Uterus (tissue), 4 donors: ENCODE data around the gene REL. TPM values are rescaled to one million over a fixed set of nuclear protein-coding genes. Genes with fewer than 3 reads are reported as not detected.
"Not testable (repeated sequence)": the region's sequence is repeated elsewhere in the genome, so short reads cannot be mapped to it uniquely, and the experiment has no call there.

ENCODE experiments used
- DNase-seq, 2 donors: peaks; one replicate each; pipeline ENCODE4 v3.0.0-alpha.2; 2019 to 2020
- H3K27ac ChIP-seq, 2 donors: fragments of 200-600 bp; sonication (generic); 1 replicate in 1 of 2; 2 replicates in 1 of 2; pipeline ENCODE4 v1.5.1; 2016 to 2018
- H3K27me3 ChIP-seq, 2 donors: fragments of 200-600 bp; sonication (generic); one replicate each; pipeline ENCODE4 v1.5.1; 2018 to 2019; ENCODE audit warnings: control low read depth in 1 of 2
- H3K36me3 ChIP-seq, 2 donors: fragments of 200-600 bp; sonication (generic); one replicate each; pipeline ENCODE4 v1.5.1; 2019; ENCODE audit warnings: control low read depth in 1 of 2
- H3K4me1 ChIP-seq, 2 donors: fragments of 200-600 bp; sonication (generic); one replicate each; pipeline ENCODE4 v1.5.1; 2018 to 2019; ENCODE audit warnings: control low read depth in 1 of 2
- H3K4me3 ChIP-seq, 2 donors: fragments of 200-600 bp; sonication (generic); 1 replicate in 1 of 2; 2 replicates in 1 of 2; pipeline ENCODE4 v1.5.1; 2018 to 2019; ENCODE audit warnings: mild to moderate bottlenecking in 1 of 2
- H3K9me3 ChIP-seq, 2 donors: fragments of 200-600 bp; sonication (generic); one replicate each; pipeline ENCODE4 v1.5.1; 2019; ENCODE audit warnings: control low read depth in 1 of 2
- POLR2A ChIP-seq, 2 donors: fragments of 450-650 bp; IDR thresholded peaks; one replicate each; pipeline ENCODE4 v1.6.1; 2016; ENCODE audit warnings: antibody characterized with exemption in 2 of 2, mild to moderate bottlenecking in 1 of 2, moderate library complexity in 1 of 2
- intact Hi-C: fragments of 100-400 bp; cut with DNase I; formaldehyde crosslinking; loops from one replicate; pipeline ENCODE4 v1.15.1; 2023; ENCODE audit warnings: low total_unique reads
- total RNA-seq, 4 donors: library from RNA; depleted of rRNA in 3 of 4; stranded (reverse); fragments of >200 nt in 3 of 4; gene quantifications; one replicate each; pipeline versions ENCODE4 v1.1.0 to v1.2.4, GENCODE V29; 2014 to 2023
- TF ChIP-seq, protein P1 (sequence below), 4 experiments: fragments of 200-600 bp in 2 of 4; fragments of 450-650 bp in 2 of 4; sonication (generic) in 2 of 4; IDR thresholded peaks; one replicate each; pipeline ENCODE4 v1.5.1; 2016 to 2019; ENCODE audit warnings: antibody characterized with exemption in 4 of 4, mild to moderate bottlenecking in 2 of 4, moderate library complexity in 1 of 4
- donor health status: DM: yes; HTN: yes; CAD: no.

Gene REL
- total RNA-seq, 4 donors from 2014 or later: 1.8 to 21.0 (median 12.2) TPM

DNA sequence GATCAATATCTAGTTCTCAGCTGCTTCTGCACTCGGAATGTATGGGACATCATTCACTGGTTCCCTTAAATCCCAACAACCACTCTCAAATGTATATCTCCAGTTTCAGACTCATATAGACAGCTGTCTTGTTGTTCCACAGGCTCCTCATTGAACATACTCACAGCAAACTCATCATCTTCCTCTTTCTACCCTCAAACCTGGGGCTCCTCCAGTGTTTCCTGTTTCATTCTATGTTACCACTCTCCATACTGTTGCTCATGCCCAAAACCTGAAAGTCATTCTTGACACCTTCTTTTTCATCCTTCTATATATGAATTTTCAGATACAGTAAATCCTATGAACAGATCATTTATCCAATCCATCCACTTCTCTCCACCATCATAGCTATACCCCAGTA lies 18.7 kb upstream of the REL start:
- no peaks in the 10 kb centered on the region for H3K9me3 ChIP-seq
- intact Hi-C loops: no loop called here
- no peak overlapping the region for H3K4me3 ChIP-seq

GRCh38 chr2:60865361-60865760 lies 16.0 kb upstream of the REL start:
- H3K4me1 ChIP-seq, H3K9me3 ChIP-seq, H3K36me3 ChIP-seq, H3K27ac ChIP-seq, H3K4me3 ChIP-seq, intact Hi-C loops, DNase-seq, H3K27me3 ChIP-seq: not testable (repeated sequence)

More for the DNA sequence above, 18.7 kb upstream of the REL start:
- Histone ChIP-seq H3K27ac (no peak overlapping the region), H3K36me3 (no peaks in the 10 kb centered on the region), H3K27me3 (no peaks in the 10 kb centered on the region), H3K4me1 (no peaks in the 10 kb centered on the region)
- TF ChIP-seq POLR2A (IDR thresholded peaks at IDR 0.05): no peak
- TF ChIP-seq, protein P1, sequence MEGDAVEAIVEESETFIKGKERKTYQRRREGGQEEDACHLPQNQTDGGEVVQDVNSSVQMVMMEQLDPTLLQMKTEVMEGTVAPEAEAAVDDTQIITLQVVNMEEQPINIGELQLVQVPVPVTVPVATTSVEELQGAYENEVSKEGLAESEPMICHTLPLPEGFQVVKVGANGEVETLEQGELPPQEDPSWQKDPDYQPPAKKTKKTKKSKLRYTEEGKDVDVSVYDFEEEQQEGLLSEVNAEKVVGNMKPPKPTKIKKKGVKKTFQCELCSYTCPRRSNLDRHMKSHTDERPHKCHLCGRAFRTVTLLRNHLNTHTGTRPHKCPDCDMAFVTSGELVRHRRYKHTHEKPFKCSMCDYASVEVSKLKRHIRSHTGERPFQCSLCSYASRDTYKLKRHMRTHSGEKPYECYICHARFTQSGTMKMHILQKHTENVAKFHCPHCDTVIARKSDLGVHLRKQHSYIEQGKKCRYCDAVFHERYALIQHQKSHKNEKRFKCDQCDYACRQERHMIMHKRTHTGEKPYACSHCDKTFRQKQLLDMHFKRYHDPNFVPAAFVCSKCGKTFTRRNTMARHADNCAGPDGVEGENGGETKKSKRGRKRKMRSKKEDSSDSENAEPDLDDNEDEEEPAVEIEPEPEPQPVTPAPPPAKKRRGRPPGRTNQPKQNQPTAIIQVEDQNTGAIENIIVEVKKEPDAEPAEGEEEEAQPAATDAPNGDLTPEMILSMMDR (IDR thresholded peaks at IDR 0.05): no peak
- no peak for DNase-seq

GRCh38 chr2:60867007-60867406 lies 14.4 kb upstream of the REL start:
- no peaks in the 10 kb centered on the region for H3K27me3 ChIP-seq
- no peaks in the 10 kb centered on the region for H3K9me3 ChIP-seq
- no peaks in the 10 kb centered on the region for H3K36me3 ChIP-seq
- intact Hi-C loops: no loop called here
- TF ChIP-seq, protein P1 (IDR thresholded peaks at IDR 0.05): no peak
- TF ChIP-seq POLR2A (IDR thresholded peaks at IDR 0.05): no peak
- DNase-seq: no peak
- no peaks in the 10 kb centered on the region for H3K4me1 ChIP-seq
- no peak overlapping the region for H3K27ac ChIP-seq
- H3K4me3 ChIP-seq: no peak overlapping the region

- Histone ChIP-seq H3K27me3 (no peaks in the 10 kb centered on the region), H3K36me3 (no peaks in the 10 kb centered on the region), H3K9me3 (no peaks in the 10 kb centered on the region), H3K4me3 (no peak overlapping the region), H3K27ac (no peak overlapping the region), H3K4me1 (no peaks in the 10 kb centered on the region)
- no peak for DNase-seq
- intact Hi-C loops: no loop called here
- no peak for TF ChIP-seq POLR2A (IDR thresholded peaks at IDR 0.05)
- TF ChIP-seq, protein P1 (IDR thresholded peaks at IDR 0.05): no peak
These were observed 13.5 kb upstream of the REL start for GRCh38 chr2:60867848-60868247.

- no peak for TF ChIP-seq POLR2A (IDR thresholded peaks at IDR 0.05)
- TF ChIP-seq, protein P1 (IDR thresholded peaks at IDR 0.05): no peak
- DNase-seq: no peak
- Histone ChIP-seq H3K36me3 (no peaks in the 10 kb centered on the region), H3K27me3 (no peaks in the 10 kb centered on the region), H3K4me1 (no peaks in the 10 kb centered on the region), H3K4me3 (no peak overlapping the region), H3K27ac (no peak overlapping the region), H3K9me3 (no peaks in the 10 kb centered on the region)
- intact Hi-C loops: no loop called here
These were observed 12.6 kb upstream of the REL start for GRCh38 chr2:60868589-60869273.

DNA sequence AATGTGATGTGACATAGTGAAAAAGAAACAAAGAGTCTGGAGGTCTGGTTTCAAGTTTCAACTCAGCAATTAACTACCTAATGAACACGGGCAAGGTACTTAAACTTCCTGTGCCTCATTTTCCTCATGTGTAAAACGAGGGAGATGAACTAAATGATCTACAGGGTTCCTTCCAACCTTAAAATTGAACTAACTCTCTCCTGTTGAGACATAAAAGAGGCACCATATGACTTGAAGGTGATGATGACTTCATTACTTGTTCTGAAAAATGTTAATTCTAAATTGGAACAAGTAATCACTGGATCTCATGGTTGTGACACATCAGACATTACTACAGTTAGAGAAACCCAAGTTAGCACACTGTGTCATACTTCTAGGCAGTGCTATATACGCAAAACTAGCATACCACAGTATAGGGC lies 8.9 kb upstream of the REL start:
- no peak overlapping the region for H3K27ac ChIP-seq
- H3K9me3 ChIP-seq: no peaks in the 10 kb centered on the region
- H3K4me1 ChIP-seq: no peaks in the 10 kb centered on the region
- no peak for DNase-seq
- H3K27me3 ChIP-seq: no peaks in the 10 kb centered on the region
- TF ChIP-seq, protein P1 (IDR thresholded peaks at IDR 0.05): no peak
- TF ChIP-seq POLR2A (IDR thresholded peaks at IDR 0.05): no peak
- no peak overlapping the region for H3K4me3 ChIP-seq
- intact Hi-C loops: no loop called here
- H3K36me3 ChIP-seq: no peaks in the 10 kb centered on the region
